ENCODE measurements around the gene INTS6.
"Not testable (repeated sequence)": the region's sequence is repeated elsewhere in the genome, so short reads cannot be mapped to it uniquely, and the experiment has no call there.

INTS6 gene

DNA sequence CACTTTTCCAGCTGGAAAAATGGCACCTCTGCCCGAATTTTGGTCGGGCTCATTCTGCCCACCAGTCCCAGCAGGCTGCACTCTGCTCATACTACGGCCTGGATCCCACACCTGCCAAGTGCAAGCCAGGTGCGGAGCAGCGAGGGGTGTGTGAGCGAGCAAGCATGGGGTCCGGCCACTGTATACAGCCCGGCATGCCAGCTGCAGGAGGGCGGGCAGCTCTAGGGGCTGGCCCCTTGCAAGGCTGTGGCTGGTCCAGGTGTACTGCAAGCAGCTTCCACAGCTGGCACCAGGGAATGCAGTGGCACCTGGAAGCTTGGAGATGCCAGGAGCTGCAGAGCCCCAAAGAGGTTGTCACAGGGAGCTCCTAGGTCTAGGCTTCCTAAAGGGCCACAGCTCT lies 2.7 kb upstream of the INTS6 start:
- no peak for DNase-seq

DNA sequence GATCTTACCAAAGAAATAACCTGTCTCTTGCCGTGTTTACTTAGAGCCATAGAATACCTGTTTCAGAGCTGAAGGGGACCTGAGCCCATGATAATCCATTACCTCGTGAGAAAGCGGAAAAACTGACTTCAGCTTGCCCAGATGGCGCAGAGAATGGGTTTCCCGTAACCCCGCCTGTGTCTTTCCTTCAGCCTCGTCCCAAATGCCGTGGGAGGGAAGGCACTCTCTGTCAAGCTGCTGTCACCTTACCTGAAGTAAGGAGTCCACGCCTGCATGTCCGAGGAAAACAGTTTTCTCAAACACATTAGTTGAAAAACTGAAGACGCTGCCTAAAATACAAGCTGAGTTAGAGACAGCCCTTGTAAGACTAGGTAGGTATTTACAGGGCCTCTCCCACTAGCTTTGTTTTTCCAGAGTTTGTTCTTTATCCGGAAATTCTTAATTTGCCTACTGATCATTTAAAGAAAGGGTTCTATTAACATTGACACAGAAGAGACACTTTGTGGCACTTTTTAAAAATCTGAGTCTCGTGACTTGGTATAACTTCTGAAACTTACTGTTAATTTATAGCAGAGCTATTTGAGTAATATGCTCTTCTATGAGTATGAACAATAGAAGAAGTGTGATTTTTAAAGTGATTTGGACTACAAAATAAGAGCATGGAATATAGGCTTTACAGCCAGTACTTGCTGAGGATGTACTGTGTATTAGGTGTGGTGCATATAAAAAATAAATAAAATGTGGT lies 1.3 kb upstream of the INTS6 start:
- DNase-seq = peak; percentile 65

DNA sequence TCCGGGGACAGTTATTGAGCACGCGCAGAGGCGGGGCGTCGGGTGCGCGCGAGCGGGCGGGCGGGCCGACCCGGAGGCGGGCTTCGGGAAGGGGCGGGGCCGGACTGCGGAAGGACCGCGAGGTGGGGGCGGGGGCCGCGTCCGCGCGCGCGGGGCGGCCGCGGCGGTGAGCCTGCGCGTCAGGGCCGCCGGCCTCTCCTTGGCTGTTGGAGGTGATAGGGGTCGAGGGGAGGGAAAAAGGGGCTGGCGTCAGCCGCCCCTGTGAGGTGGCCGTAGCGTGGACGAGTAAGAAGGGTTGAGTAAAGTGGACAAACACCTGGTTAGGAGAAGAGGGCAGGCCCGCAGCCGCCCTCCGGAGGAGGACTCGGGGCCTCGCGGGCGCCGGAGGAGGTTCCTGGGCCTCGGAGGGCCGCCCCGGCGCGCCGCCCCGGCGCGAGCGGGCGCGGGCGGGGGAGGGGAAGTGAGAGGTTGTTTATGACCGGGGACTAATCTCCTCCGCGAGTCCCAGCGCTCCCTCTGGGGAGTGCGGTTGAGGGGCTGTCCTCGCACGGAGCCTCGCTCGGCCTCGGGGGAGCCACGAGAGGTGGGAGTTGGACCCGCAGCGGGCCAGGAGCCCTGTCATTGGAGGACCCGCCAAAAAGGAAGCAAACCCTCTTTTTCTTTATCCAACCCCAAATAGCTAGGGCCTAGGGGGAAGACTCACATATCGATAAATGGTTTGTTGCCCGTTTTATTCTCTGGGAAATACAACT lies 547 bp upstream of the INTS6 start:
- DNase-seq = peak; percentile 89

DNA sequence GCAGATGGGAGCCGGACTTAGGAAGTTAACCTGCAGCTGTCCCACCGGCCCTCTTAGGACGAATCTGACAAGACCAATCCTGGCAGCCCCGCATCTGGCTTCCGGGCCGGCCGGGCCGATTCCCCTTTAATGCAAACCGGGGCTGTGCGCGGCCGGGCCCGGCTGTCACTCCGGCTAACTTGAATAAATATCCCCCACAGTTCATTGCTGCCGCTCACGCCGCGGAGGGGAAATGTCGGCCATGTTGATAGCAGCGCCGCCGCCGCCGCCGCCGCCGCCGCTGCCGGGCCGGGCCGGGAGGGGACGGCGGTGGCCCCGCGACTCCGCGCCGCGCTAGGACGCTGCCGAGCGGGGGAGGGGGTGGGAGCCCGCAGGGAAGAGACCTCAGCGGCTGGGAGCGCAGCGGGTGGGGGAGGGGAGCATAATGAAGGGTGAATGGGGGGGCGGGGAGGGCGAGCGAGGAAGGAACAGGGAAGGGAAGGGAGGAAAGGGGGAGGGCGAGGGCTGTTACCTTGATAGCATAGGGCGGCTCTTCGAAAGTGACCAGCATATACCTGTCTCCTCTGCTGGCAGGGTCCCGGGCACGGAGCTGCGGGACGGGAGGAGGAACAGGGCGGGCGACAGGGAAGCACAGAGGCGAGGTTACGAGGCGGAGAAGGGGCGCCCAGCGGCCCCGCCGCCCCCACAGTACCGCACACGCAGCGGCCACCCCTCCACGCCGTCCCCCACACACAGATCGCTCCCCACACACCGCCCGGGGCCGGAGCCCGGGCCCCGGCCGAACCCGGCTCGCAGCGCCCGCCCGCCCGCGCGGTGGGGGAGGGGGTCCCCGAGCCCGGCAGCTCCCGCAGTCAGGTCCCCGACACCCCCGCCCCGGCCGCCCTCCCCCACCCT lies 1.1 kb downstream of the INTS6 start:
- DNase-seq = peak; percentile 74

DNA sequence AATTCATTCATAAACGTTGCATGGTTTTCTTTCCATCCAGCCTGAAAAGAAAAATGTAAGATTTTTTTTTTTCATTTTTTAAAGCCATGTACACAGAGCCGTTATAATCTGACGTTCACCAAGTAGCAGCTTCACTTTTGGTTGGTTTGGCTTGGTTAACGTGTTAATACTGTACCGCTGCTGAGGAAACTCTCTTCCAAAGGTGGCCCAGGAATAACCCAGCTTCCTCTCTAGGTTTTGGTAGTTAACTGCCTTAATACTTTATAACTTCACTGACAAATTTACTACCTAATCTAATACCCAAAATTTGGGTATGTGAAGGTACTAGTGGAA lies 1.7 kb downstream of the INTS6 start:
- peak; percentile 70 for DNase-seq

DNA sequence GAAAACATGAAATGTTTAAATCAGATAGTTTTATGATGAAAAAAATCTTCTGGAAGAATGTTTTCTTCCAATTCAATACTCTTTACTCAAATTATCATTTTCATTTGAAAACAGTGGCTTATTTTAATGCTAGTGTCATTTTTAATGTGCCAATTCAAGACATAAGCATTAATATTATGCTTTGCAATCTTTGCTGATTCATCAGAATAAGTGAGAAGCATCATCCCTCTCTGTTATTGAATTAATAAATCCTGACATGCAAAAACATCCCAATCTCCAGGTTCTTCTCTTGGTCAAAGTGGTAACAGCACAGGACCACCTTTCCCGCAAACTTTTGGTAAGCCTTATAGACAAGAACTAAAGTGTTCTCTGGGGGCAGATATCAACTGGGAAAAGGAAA lies 3.8 kb downstream of the INTS6 start:
- no peak for DNase-seq

DNA sequence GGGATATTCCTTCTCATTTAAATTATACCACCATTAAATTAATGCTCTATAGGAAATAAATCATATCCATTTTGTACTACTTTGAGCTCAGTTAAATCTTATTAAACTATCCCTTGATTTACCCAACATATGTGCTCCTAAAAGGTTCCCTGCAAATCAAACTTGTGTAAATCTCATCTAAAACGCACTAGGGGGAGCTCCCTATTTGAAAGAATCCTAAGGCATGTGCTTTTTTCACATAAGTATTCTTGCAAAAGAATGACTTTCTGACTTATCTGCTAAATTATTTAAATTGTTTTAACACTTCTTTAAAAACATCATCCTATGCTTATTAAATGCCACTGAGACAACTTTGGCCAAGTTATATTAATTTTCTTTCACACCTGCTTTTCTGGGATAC lies 7.9 kb downstream of the INTS6 start:
- DNase-seq = peak; percentile 53

DNA sequence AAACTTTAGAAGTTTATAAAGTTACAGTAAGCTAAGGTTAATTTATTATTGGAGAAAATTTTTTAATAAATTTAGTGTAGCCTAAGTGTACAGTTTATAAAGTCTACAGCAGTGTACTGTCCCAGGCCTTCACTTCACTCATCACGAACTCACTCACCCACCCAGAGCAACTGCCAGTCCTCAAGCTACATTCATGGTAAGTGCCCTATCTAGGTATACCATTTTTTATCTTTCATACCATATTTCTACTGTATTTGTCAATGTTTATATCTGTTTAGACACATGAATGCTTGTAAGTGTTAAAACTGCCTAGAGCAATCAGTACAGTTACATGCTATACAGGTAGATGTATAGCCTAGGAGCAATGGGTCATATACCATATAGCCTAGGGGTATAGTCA lies 12.5 kb downstream of the INTS6 start:
- DNase-seq = no peak

DNA sequence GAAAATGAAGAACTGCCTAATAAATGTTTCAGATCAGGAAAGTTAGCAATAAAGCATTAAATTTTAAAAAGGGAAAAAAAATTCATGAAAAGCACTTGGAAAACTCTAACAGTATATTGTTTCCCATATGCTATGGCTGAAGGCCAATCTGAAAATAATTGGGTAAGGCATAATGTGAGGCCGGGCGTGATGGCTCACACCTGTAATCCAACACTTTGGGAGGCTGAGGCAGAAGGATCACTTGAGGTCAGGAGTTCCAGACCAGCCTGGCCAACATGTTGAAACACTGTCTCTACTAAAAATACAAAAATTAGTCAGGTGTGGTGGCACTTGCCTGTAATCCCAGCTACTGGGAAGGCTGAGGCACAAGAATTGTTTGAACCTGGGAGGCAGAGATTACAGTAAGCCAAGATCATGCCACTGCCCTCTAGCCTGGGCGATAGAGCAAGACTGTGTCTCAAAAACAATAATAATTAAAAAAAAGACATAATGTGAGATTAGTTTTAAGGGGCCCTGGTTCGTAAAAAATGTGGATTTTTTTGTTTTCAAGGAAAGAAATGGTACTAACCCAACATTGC lies 15.2 kb downstream of the INTS6 start:
- DNase-seq = no peak

DNA sequence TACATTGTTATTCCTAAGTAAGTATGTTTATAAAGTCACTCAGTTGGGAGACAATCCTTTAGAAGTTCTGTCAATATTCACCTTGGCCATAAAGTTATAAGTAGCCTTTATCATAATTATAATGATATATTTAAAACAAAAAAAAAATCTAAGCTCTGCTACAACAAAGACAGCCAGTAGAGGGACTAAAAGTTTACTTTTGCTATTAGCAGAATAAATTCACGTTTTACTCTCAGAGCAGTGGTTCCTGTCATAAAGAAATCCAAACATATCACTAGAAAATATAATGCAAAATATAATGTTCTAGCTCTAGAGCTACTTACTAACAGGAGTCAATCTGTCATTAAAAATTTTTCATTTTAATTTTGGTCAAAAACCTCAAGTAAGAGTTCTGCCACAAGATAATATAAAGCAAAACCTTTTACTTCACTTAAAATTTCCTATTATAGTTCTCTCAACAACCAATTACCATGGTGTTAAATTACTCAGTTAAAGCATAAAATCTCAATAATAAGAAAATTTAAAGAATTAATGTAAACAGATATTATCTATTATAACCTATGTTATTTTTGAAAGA lies 17.7 kb downstream of the INTS6 start:
- DNase-seq = peak; percentile 22

DNA sequence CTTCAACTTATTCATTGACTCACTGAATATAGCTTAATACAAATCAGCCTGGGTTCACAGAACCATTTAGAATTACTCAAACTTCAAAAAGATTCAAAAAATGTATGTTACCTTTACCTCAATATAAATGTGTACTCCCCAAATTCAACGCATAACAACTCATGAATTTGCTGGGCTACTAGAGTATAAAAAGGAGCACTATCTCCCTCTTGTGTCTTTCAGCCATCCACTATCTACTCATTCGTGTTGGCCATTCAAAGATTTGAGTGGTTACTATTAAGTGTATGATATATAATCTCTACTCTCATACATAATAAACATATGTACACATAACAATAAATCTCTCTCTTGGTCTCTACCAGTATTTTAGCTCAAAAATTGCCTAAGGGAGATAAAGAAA lies 20.3 kb downstream of the INTS6 start:
- no peak for DNase-seq

DNA sequence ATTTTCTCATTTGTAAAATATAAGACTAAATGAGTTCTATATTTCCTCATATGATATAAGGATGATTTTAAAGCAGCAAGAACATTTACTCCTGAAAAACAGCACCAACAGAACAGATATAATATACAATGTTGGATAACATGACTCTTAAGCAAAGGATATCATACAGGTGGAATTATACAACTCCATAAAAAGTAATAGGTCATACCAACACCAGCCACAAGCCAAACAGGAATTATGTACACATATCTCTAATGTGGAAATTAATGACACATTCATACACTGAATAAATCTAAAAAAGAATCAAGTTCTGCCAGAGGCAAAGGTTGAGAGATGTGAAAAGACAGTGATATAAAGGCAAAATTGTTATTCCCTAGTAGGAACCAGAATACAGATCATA lies 25.9 kb downstream of the INTS6 start:
- no peak for DNase-seq

DNA sequence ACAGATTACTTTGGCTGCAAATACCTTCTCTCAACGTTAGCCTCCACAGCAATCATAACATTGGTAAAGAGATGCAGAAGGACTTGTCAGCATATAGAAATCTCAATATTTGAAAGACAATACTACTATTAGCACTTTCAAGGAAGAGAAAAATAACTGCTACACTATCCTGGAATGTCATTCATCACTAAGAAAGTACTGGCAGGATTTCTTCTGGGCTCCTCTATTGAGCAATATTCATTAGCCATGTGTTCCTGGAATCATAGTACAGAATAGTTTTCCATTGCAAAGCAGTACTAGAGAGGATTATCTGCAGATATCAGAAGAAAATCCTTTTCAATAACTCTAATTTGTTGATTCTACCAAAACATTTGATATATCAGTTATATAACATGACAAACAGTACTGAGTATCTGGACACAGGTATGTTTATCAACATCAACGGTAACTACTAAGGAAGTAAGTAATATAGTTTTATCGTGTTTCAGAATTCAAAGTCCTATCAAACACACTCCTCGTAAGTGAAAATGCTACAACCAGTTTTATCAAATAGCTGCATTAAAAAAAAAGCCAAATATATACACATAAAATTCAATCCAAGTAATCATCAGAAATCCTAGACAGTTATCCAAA lies 27.3 kb downstream of the INTS6 start:
- DNase-seq = no peak

DNA sequence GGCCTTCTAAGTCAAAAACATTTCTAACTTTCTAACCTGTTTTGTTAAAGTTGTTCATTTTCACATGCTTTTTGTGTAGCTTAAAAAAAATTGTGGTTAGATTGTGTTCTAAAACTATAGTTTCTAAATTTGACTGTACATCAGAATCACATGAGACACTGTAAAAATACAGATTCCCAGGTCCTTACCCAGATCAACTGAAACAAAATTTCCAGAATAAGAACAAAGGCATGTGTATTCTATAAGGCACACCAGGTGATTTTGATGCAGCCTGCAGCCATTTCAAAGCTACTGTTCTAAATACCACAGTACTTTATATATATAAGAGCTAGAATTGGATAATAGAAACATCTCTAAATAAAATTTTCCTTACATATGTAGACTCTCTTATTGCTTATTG lies 29.1 kb downstream of the INTS6 start:
- DNase-seq = no peak

DNA sequence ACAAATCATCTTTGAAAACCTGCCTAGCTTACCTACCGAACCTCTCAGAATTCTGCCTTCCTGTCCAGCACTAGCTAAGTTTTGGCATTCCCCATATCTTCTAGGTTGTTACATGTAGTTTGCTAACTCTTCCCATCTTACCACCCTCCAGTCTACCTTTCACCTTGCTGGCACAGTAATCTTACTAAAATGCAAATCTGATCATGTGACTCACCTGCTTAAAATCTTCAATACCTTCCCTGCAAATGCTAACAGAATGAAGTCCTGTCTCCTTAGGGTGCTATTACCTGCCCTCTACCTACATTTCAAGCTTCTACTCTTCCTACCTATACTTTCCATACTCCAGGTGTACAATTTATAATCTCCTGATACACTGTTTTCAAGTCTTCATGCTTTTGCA lies 30.4 kb downstream of the INTS6 start:
- DNase-seq = no peak

DNA sequence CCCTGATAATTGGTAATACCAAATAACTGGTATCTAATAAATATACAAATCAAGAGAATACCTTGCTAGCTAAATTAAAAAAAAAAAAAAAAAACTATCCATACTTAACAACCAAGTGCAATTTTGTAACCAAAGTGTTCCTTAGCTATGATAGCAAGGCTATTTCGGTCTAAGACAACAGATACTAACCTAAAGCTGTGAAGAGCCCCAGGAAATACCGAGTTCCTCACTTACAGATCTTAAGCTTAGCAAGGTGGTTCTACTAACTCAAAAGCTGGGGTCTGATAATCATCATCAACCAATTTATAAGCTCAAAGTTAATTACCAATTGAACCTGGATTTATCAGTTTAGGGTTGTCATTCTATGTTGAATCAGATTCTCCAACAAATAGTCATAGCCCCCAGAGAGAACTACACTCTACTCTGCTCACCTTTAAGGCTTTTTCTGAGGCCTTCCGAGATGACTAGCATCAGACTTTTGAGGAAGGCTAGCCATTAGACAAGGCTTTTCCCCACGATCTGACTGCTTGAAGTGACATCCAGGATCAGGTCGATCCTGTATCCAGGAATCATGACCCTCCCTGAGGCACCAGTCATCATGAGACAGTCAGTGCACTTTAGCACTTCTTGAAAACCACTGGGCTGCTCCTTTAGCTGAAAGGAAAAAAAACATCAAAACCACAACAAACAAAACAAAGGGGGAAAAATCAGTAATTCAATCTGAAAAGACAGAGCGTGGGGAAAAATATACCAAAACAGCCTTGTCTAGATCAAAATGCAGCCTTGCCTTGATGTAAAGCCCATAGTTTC lies 31.9 kb downstream of the INTS6 start:
- DNase-seq = no peak

DNA sequence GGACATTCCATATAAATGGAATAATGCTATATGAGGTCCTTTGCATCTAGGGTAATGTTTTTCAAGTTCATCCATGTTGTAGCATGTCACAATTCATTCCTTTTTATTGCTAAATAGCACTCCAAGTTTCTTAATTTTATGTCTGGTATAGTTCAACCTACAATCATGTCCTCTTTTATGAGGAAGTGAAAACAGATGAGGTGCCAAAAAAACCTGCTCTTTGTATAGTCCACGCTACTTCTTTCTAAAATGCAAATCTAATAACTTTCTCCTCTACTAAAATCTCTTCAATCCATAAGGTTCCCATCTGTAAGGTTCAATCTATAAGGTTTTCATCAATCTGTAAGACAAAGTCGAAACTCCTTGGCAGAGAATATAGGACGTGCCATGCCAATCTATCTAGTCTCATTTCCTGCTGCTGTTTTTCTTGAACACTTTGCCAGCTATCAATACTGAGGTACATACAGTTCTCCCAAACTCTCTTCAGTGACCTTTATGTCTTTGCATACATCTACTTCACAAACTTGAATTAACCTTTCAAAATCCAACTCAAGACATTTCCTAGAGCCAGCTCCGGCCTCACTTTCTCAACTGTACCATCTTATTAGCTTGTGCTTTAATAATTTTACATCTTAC lies 33.7 kb downstream of the INTS6 start:
- DNase-seq = no peak

DNA sequence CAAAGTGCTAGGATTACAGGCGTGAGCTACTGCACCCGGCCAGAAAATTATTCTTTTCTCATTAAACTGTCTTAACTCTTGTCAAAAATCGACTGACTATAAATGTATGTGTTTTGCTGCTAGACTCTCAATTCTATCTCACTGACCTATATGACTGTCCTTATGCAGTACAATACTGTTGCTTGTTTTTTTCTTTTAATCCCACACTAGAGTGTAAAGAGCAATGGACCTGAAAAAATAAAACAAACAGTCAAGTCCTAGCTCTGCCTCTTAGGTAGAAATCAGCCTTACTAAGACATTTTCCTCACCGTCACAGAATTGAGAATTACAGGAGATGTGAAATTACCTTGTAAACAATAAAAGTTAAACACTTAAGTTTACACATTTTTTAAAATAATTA lies 35.1 kb downstream of the INTS6 start:
- DNase-seq = no peak

DNA sequence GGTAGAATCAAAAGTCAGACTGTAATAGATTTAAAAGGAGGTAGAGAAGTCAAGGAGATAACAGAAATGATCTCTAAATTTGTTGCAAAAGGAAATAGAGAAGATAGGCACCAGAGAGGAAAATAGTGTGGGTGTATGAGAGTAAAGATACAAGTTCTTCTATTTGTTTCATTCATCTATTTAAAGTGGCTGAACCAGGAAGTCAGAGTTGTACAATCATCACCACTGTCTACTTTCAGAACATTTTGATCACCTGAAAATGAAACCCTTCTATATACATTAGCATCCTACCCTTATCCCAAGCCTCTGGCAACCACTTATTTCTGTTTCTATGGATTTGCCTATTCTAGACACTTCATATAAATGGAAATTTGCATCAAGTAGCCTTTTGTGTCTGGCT lies 36.7 kb downstream of the INTS6 start:
- no peak for DNase-seq

DNA sequence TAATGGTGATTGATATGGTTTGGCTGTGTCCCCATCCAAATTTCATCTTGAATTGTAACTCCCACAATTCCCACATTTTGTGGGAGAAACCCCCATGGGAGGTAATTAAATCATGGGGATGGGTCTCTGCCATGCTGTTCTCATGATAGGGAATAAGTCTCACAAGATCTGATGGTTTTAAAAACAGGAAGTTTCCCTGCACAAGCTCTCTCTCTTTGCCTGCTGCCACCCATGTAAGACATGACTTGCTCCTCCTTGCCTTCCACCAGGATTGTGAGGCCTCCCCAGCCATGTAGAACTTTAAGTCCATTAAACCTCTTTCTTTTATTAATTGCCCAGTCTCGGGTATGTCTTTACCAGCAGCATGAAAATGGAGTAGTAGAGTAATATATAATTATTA lies 37.5 kb downstream of the INTS6 start:
- DNase-seq = not testable (repeated sequence)

DNA sequence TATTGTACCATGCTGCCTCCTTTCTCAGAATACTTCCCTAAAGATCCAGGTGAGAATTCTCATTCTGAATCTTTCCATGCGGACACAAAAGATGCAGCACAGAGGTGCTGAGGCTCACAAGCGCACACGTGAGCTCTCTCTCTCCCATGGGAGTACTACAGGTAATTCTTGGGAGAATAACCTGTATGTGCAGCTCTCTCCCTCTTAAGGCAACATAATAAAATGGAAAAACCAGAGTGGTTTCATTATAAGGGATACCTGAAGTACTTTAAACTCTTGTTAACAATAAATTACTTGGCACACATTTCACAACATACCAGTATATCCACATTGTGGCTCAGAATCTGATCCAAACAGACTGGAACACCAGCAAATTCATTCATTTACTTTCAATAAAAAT lies 40.4 kb downstream of the INTS6 start:
- no peak for DNase-seq

Measured in midbrain (tissue), 1 donor.